ENCODE results near the gene IGSF9B.

Gene IGSF9B

DNA sequence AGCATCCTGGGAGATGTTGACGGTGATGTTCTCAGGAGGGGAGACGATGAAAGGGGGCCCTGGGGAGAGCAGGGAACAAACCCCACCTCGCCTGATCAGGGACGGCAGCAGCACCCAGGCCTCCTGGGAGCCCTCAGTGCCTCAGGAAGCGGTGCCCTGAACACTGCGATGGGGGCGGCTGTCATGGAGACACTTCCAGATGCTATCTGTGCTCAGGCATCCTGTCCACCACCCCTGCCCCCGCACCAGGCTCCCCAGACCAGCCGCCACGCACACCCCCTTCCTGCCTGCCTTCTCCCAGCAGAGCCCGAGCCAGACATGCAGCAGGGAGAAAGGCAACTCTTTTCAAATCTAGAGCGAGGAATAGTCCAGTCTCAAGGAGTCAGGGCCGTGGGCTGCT, 20.6 kb downstream of the IGSF9B start:
- no peak overlapping the region for H3K4me2 ChIP-seq (ENCODE audit: low read depth, low read length, poor library complexity, severe bottlenecking)

DNA sequence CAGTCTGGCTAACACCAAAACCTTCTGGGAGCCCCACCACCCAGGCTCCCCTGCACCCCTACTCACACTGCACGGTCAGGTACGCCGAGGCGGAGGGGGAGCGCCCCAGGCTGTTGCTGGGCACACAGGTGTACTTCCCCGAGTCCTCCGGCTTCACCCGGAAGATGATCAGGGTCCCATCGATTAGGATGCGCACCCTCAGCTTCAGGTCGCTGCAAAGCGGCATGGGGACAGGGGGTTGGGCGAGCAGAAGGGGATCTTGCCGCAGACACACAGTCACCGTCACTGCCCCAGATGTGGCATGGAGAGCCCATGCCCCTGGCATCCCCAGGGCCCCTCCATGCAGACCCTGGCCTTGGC, 21.2 kb downstream of the IGSF9B start:
- TF ChIP-seq, protein P1, sequence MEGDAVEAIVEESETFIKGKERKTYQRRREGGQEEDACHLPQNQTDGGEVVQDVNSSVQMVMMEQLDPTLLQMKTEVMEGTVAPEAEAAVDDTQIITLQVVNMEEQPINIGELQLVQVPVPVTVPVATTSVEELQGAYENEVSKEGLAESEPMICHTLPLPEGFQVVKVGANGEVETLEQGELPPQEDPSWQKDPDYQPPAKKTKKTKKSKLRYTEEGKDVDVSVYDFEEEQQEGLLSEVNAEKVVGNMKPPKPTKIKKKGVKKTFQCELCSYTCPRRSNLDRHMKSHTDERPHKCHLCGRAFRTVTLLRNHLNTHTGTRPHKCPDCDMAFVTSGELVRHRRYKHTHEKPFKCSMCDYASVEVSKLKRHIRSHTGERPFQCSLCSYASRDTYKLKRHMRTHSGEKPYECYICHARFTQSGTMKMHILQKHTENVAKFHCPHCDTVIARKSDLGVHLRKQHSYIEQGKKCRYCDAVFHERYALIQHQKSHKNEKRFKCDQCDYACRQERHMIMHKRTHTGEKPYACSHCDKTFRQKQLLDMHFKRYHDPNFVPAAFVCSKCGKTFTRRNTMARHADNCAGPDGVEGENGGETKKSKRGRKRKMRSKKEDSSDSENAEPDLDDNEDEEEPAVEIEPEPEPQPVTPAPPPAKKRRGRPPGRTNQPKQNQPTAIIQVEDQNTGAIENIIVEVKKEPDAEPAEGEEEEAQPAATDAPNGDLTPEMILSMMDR (IDR thresholded peaks at IDR 0.05; ENCODE audit: insufficient read depth, low read length, poor library complexity, severe bottlenecking), result no peak
- TF ChIP-seq EZH2phosphoT487 (conservative IDR thresholded peaks at IDR 0.05; ENCODE audit: low read length), result no peak
- no peaks in the 10 kb centered on the region for H3K9me2 ChIP-seq (replicated peaks; ENCODE audit: insufficient read depth, low read length)
- H3K9ac ChIP-seq (ENCODE audit: low read length), result no peak overlapping the region
- H3K36me3 ChIP-seq (ENCODE audit: low read length), result no peaks in the 10 kb centered on the region
- H3K27me3 ChIP-seq (ENCODE audit: low read length), result no peaks in the 10 kb centered on the region
- H3K4me2 ChIP-seq (ENCODE audit: low read depth, low read length, poor library complexity, severe bottlenecking), result no peak overlapping the region
- H3F3A ChIP-seq (ENCODE audit: insufficient read depth), result no peaks in the 10 kb centered on the region
- H3K9me3 ChIP-seq (ENCODE audit: insufficient read depth, low read length), result no peaks in the 10 kb centered on the region
- no peak overlapping the region for H3K4me3 ChIP-seq (ENCODE audit: insufficient read depth, low read length, poor library complexity, severe bottlenecking)
- H4K20me1 ChIP-seq (ENCODE audit: low read depth, low read length), result no peaks in the 10 kb centered on the region
- no peaks in the 10 kb centered on the region for H3K79me2 ChIP-seq (ENCODE audit: insufficient read depth, low read length)
- H2AFZ ChIP-seq (ENCODE audit: low read depth, low read length, severe bottlenecking), result no peak overlapping the region
- no peak overlapping the region for H3K27ac ChIP-seq (ENCODE audit: low read depth, low read length)

More for the DNA sequence above, 20.6 kb downstream of the IGSF9B start:
- Histone ChIP-seq H3K79me2 (ENCODE audit: insufficient read depth, low read length) (no peaks in the 10 kb centered on the region), H3K9me2 (replicated peaks; ENCODE audit: insufficient read depth, low read length) (no peaks in the 10 kb centered on the region), H3K27ac (ENCODE audit: low read depth, low read length) (no peak overlapping the region), H2AFZ (ENCODE audit: low read depth, low read length, severe bottlenecking) (no peak overlapping the region), H4K20me1 (ENCODE audit: low read depth, low read length) (no peaks in the 10 kb centered on the region), H3K9ac (ENCODE audit: low read length) (no peak overlapping the region), H3K4me3 (ENCODE audit: insufficient read depth, low read length, poor library complexity, severe bottlenecking) (no peak overlapping the region), H3K9me3 (ENCODE audit: insufficient read depth, low read length) (no peaks in the 10 kb centered on the region), H3F3A (ENCODE audit: insufficient read depth) (no peaks in the 10 kb centered on the region), H3K27me3 (ENCODE audit: low read length) (no peaks in the 10 kb centered on the region), H3K36me3 (ENCODE audit: low read length) (no peaks in the 10 kb centered on the region)
- no peak for TF ChIP-seq EZH2phosphoT487 (conservative IDR thresholded peaks at IDR 0.05; ENCODE audit: low read length)
- TF ChIP-seq, protein P1 (IDR thresholded peaks at IDR 0.05; ENCODE audit: insufficient read depth, low read length, poor library complexity, severe bottlenecking), result no peak

DNA sequence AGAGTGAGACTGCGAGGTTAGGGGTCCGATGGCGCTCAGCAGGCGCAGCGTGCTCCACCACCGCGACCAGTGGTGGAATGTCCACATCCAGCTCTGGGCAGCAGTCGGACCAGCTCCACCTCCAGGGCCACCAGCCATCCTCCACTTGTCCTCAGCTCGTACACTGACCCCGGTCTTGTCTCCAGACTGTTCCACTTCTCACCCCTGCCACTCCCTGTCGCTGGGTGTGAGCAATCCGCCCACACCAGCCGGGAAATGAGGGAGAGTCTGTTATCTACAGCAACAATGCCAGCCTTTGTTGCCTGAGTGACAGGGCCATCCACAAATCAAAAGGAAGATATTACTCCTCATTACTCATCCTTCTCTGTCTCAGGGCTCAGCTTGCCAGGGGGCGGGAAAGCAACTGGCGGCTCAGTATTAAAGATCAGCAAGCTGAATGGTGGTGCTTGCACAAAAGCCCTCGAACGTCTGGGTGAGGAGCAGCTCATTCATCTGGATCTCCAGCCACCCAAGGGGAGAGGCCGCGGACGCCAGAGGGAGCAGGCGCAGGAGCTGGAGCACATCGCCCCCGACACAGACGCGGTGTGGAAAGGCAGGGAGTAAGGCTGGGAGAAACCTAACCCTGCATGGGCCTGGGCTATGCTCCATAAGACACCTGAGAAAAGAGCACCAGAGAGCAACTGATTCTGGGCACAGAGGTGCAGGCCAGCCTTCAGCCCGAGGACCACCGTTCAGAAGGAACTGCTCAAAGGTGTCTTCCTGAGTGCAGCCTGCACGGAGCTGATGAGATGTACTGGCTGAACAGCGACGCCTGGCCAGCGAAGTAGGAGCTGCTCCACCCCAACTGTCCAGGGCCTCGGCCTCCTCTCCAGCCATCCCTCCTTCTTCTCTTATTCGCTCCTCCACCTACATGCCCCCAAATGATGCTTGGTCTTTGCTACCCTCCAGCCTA, 21.9 kb downstream of the IGSF9B start:
- no peak overlapping the region for H2AFZ ChIP-seq (ENCODE audit: low read depth, low read length, severe bottlenecking)
- no peak overlapping the region for H3K4me2 ChIP-seq (ENCODE audit: low read depth, low read length, poor library complexity, severe bottlenecking)
- H3K36me3 ChIP-seq (ENCODE audit: low read length), result no peaks in the 10 kb centered on the region
- no peak overlapping the region for H3K4me3 ChIP-seq (ENCODE audit: insufficient read depth, low read length, poor library complexity, severe bottlenecking)
- no peaks in the 10 kb centered on the region for H3K27me3 ChIP-seq (ENCODE audit: low read length)
- no peaks in the 10 kb centered on the region for H3K9me2 ChIP-seq (replicated peaks; ENCODE audit: insufficient read depth, low read length)
- H4K20me1 ChIP-seq (ENCODE audit: low read depth, low read length), result no peaks in the 10 kb centered on the region
- no peak overlapping the region for H3K9ac ChIP-seq (ENCODE audit: low read length)
- no peak overlapping the region for H3K27ac ChIP-seq (ENCODE audit: low read depth, low read length)
- H3K9me3 ChIP-seq (ENCODE audit: insufficient read depth, low read length), result no peaks in the 10 kb centered on the region
- TF ChIP-seq, protein P1 (IDR thresholded peaks at IDR 0.05; ENCODE audit: insufficient read depth, low read length, poor library complexity, severe bottlenecking), result no peak
- no peak for TF ChIP-seq EZH2phosphoT487 (conservative IDR thresholded peaks at IDR 0.05; ENCODE audit: low read length)
- no peaks in the 10 kb centered on the region for H3K79me2 ChIP-seq (ENCODE audit: insufficient read depth, low read length)
- no peaks in the 10 kb centered on the region for H3F3A ChIP-seq (ENCODE audit: insufficient read depth)
